Uterus (tissue), 4 donors: ENCODE measurements around the gene NSD2. TPM values are rescaled to one million over a fixed set of nuclear protein-coding genes. Genes with fewer than 3 reads are reported as not detected.
"Not testable (repeated sequence)": the region's sequence is repeated elsewhere in the genome, so short reads cannot be mapped to it uniquely, and the experiment has no call there.

Source experiments
- DNase-seq, 2 donors: peaks; one replicate each; pipeline ENCODE4 v3.0.0-alpha.2; 2019 to 2020
- H3K27ac ChIP-seq, 2 donors: fragments of 200-600 bp; sonication (generic); 1 replicate in 1 of 2; 2 replicates in 1 of 2; pipeline ENCODE4 v1.5.1; 2016 to 2018
- H3K27me3 ChIP-seq, 2 donors: fragments of 200-600 bp; sonication (generic); one replicate each; pipeline ENCODE4 v1.5.1; 2018 to 2019; ENCODE audit warnings: control low read depth in 1 of 2
- H3K36me3 ChIP-seq, 2 donors: fragments of 200-600 bp; sonication (generic); one replicate each; pipeline ENCODE4 v1.5.1; 2019; ENCODE audit warnings: control low read depth in 1 of 2
- H3K4me1 ChIP-seq, 2 donors: fragments of 200-600 bp; sonication (generic); one replicate each; pipeline ENCODE4 v1.5.1; 2018 to 2019; ENCODE audit warnings: control low read depth in 1 of 2
- H3K4me3 ChIP-seq, 2 donors: fragments of 200-600 bp; sonication (generic); 1 replicate in 1 of 2; 2 replicates in 1 of 2; pipeline ENCODE4 v1.5.1; 2018 to 2019; ENCODE audit warnings: mild to moderate bottlenecking in 1 of 2
- H3K9me3 ChIP-seq, 2 donors: fragments of 200-600 bp; sonication (generic); one replicate each; pipeline ENCODE4 v1.5.1; 2019; ENCODE audit warnings: control low read depth in 1 of 2
- POLR2A ChIP-seq, 2 donors: fragments of 450-650 bp; IDR thresholded peaks; one replicate each; pipeline ENCODE4 v1.6.1; 2016; ENCODE audit warnings: antibody characterized with exemption in 2 of 2, mild to moderate bottlenecking in 1 of 2, moderate library complexity in 1 of 2
- intact Hi-C: fragments of 100-400 bp; cut with DNase I; formaldehyde crosslinking; loops from one replicate; pipeline ENCODE4 v1.15.1; 2023; ENCODE audit warnings: low total_unique reads
- total RNA-seq, 4 donors: library from RNA; depleted of rRNA in 3 of 4; stranded (reverse); fragments of >200 nt in 3 of 4; gene quantifications; one replicate each; pipeline versions ENCODE4 v1.1.0 to v1.2.4, GENCODE V29; 2014 to 2023
- TF ChIP-seq, protein P1 (sequence below), 4 experiments: fragments of 200-600 bp in 2 of 4; fragments of 450-650 bp in 2 of 4; sonication (generic) in 2 of 4; IDR thresholded peaks; one replicate each; pipeline ENCODE4 v1.5.1; 2016 to 2019; ENCODE audit warnings: antibody characterized with exemption in 4 of 4, mild to moderate bottlenecking in 2 of 4, moderate library complexity in 1 of 4
- donor health status: DM: yes; HTN: yes; CAD: no.

NSD2 gene
- total RNA-seq, 4 donors from 2014 or later: 10.3 to 75.3 (median 49.0) TPM

DNA sequence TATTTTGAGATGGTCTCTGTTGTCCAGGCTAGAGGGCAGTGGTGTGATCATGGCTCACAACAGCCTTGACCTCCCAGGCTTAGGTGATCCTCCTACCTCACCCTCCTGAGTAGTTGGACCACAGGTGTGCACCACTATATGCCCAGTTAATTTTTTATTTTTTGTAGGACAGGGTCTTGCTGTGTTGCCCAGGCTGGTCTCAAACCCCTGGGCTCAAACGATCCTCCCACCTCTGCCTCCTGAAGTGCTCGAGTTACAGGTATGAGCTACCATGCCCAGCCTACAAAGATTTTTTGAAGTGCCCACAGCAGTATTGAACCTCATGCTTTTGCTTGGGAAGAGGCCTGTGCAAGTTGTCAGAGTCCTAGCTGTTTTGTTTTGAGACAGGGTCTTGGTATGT, 31.1 kb downstream of the NSD2 start:
- H3K9me3 ChIP-seq: no peaks in the 10 kb centered on the region
- TF ChIP-seq, protein P1, sequence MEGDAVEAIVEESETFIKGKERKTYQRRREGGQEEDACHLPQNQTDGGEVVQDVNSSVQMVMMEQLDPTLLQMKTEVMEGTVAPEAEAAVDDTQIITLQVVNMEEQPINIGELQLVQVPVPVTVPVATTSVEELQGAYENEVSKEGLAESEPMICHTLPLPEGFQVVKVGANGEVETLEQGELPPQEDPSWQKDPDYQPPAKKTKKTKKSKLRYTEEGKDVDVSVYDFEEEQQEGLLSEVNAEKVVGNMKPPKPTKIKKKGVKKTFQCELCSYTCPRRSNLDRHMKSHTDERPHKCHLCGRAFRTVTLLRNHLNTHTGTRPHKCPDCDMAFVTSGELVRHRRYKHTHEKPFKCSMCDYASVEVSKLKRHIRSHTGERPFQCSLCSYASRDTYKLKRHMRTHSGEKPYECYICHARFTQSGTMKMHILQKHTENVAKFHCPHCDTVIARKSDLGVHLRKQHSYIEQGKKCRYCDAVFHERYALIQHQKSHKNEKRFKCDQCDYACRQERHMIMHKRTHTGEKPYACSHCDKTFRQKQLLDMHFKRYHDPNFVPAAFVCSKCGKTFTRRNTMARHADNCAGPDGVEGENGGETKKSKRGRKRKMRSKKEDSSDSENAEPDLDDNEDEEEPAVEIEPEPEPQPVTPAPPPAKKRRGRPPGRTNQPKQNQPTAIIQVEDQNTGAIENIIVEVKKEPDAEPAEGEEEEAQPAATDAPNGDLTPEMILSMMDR (IDR thresholded peaks at IDR 0.05): no peak
- no peak for TF ChIP-seq POLR2A (IDR thresholded peaks at IDR 0.05)
- no peak for DNase-seq
- no peak overlapping the region for H3K4me3 ChIP-seq
- H3K27ac ChIP-seq: no peak overlapping the region
- no peaks in the 10 kb centered on the region for H3K4me1 ChIP-seq
- H3K27me3 ChIP-seq: no peaks in the 10 kb centered on the region
- intact Hi-C loops: no loop called here
- no peaks in the 10 kb centered on the region for H3K36me3 ChIP-seq

DNA sequence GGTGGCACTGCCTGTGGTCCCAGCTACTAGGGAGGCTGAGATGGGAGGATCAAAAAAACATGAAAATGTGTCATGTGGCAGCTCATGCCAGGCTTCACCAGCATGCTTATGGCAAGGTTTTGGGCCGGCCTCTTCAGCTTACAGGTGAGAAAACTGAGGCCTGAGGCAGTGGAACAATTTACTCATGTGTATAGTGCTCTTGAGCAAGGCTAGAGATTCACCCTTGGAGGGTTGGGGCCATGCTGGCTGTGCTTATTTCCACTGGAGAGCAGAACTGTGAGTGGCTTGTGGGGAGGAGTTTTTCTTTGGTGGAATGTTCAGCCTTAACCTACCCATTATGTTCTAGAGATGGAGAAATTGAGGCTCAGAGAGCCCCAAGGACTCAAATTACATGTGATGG, 31.8 kb downstream of the NSD2 start:
- intact Hi-C loops: no loop called here
- no peaks in the 10 kb centered on the region for H3K27me3 ChIP-seq
- H3K4me1 ChIP-seq: no peaks in the 10 kb centered on the region
- H3K4me3 ChIP-seq: no peak overlapping the region
- DNase-seq: no peak
- no peaks in the 10 kb centered on the region for H3K9me3 ChIP-seq
- no peaks in the 10 kb centered on the region for H3K36me3 ChIP-seq
- no peak overlapping the region for H3K27ac ChIP-seq
- TF ChIP-seq, protein P1 (IDR thresholded peaks at IDR 0.05): no peak
- no peak for TF ChIP-seq POLR2A (IDR thresholded peaks at IDR 0.05)

DNA sequence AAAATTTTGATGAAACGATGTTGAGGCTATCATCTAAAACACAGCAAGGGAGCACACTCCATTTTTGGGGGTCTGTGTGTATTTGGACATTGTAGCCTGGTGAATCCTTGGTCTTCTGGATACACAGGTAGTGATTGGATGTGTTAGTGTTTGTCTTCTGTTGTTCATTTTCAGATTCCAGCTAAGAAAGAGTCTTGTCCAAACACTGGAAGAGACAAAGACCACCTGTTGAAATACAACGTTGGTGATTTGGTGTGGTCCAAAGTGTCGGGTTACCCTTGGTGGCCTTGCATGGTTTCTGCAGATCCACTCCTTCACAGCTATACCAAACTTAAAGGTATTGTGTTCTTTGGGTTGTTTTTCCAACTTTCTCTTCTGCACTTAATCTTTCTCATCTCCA, 32.8 kb downstream of the NSD2 start:
- Histone ChIP-seq H3K9me3 (no peaks in the 10 kb centered on the region), H3K27ac (no peak overlapping the region), H3K4me3 (no peak overlapping the region), H3K27me3 (no peaks in the 10 kb centered on the region), H3K36me3 (no peaks in the 10 kb centered on the region), H3K4me1 (no peaks in the 10 kb centered on the region)
- intact Hi-C loops: no loop called here
- TF ChIP-seq, protein P1 (IDR thresholded peaks at IDR 0.05): no peak
- TF ChIP-seq POLR2A (IDR thresholded peaks at IDR 0.05): no peak
- DNase-seq: no peak

- Histone ChIP-seq H3K4me1 (no peaks in the 10 kb centered on the region), H3K27ac (no peak overlapping the region), H3K27me3 (no peaks in the 10 kb centered on the region), H3K4me3 (no peak overlapping the region), H3K9me3 (no peaks in the 10 kb centered on the region), H3K36me3 (no peaks in the 10 kb centered on the region)
- intact Hi-C loops: no loop called here
- no peak for DNase-seq
- TF ChIP-seq POLR2A (IDR thresholded peaks at IDR 0.05): no peak
- TF ChIP-seq, protein P1 (IDR thresholded peaks at IDR 0.05): no peak
Measured at GRCh38 chr4:1907848-1908525, 36.8 kb downstream of the NSD2 start.

- intact Hi-C loops, H3K9me3 ChIP-seq, DNase-seq, H3K4me1 ChIP-seq, H3K27ac ChIP-seq, H3K4me3 ChIP-seq, H3K27me3 ChIP-seq, H3K36me3 ChIP-seq: not testable (repeated sequence)
Measured at GRCh38 chr4:1909696-1910095, 38.5 kb downstream of the NSD2 start.

DNA sequence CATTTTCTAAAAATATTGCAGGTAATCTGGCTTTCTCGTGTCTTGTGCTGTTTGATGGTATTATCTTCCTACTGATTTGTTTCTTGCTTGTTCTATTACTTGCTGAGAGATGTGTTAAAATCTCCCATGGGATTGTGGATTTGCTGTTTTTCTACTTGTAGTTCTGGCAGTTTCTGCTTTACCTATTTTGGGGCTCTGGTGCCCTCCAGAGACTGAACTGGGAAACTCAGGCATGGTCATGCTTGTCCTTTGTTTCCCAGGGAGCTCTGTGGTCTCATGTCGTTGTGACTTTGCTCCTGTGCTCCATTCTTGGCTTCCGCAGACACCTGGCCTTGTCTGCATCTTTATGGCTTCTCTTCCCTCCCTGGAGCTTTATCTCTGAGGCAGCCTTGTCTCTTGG, 39.5 kb downstream of the NSD2 start:
- DNase-seq: no peak
- Histone ChIP-seq H3K36me3 (no peaks in the 10 kb centered on the region), H3K9me3 (no peaks in the 10 kb centered on the region), H3K27ac (no peak overlapping the region), H3K27me3 (no peaks in the 10 kb centered on the region), H3K4me1 (no peaks in the 10 kb centered on the region), H3K4me3 (no peak overlapping the region)
- intact Hi-C loops: no loop called here
- no peak for TF ChIP-seq POLR2A (IDR thresholded peaks at IDR 0.05)
- TF ChIP-seq, protein P1 (IDR thresholded peaks at IDR 0.05): peak in 2 of 4 experiments; percentile 11 to 19

DNA sequence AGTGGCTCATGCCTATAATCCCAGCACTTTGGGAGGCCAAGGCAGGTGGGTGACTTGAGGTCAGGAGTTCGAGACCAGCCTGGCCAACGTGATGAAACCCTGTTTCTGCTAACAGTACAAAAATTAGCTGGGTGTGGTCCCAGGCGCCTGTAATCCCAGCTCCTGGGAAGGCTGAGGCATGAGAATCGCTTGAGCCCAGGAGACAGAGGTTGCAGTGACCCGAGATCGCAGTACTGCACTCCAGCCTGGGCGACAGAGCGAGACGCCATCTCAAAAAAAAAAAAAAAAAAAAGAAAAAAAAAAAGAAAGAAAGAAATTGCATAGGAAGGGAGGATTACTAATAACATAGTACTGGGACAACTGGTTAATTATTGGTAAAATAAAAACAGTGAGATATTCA, 40.1 kb downstream of the NSD2 start:
- H3K9me3 ChIP-seq, DNase-seq, intact Hi-C loops, H3K27me3 ChIP-seq, H3K27ac ChIP-seq, H3K4me1 ChIP-seq, H3K36me3 ChIP-seq, H3K4me3 ChIP-seq: not testable (repeated sequence)
